SK-N-SH treated with all-trans-retinoic acid at 6 μM for 48 hours (cell line): ENCODE data around the gene TEX2.

Experiments used
- ATAC-seq: fragments of 200-7000 bp; cut with Tn5 transposase; 3 replicates; pipeline ENCODE4 v1.9.1; 2020; ENCODE audit warnings: mild to moderate bottlenecking, moderate library complexity
- ARNTL ChIP-seq: fragments of 450-650 bp; formaldehyde crosslinking; IDR thresholded peaks from 2 replicates; pipeline ENCODE4 v1.5.0; 2020; ENCODE audit warnings: low read depth, mild to moderate bottlenecking, moderate library complexity, borderline replicate concordance
- BACH2 ChIP-seq: fragments of 250-450 bp; sonication (Bioruptor Pico); IDR thresholded peaks from 2 replicates; pipeline ENCODE4 v1.9.0; 2021; ENCODE audit warnings: mild to moderate bottlenecking, borderline replicate concordance
- CREB5 ChIP-seq: fragments of 250-450 bp; sonication (Bioruptor Pico); IDR thresholded peaks from 2 replicates; pipeline ENCODE4 v1.5.1; 2020; ENCODE audit warnings: low read depth, mild to moderate bottlenecking, moderate library complexity
- CSRNP3 ChIP-seq: fragments of 250-450 bp; sonication (Bioruptor Pico); IDR thresholded peaks from 2 replicates; pipeline ENCODE4 v1.5.1; 2021; ENCODE audit warnings: mild to moderate bottlenecking, moderate library complexity
- ESRRG ChIP-seq: fragments of 250-450 bp; sonication (Bioruptor Pico); IDR thresholded peaks from 2 replicates; pipeline ENCODE4 v1.6.1; 2021; ENCODE audit warnings: mild to moderate bottlenecking
- GLIS3 ChIP-seq: fragments of 250-450 bp; sonication (Bioruptor Pico); IDR thresholded peaks from 2 replicates; pipeline ENCODE4 v1.5.0; 2020; ENCODE audit warnings: mild to moderate bottlenecking, moderate library complexity
- ISL1 ChIP-seq: fragments of 250-450 bp; sonication (Bioruptor Pico); IDR thresholded peaks from 2 replicates; pipeline ENCODE4 v2.1.2; 2022; ENCODE audit warnings: mild to moderate bottlenecking, moderate library complexity
- OSR1 ChIP-seq: fragments of 250-450 bp; sonication (Bioruptor Pico); IDR thresholded peaks from 2 replicates; pipeline ENCODE4 v1.8.0; 2022; ENCODE audit warnings: moderate library complexity, mild to moderate bottlenecking, inconsistent platforms
- PATZ1 ChIP-seq: fragments of 250-450 bp; sonication (Bioruptor Pico); IDR thresholded peaks from 2 replicates; pipeline ENCODE4 v1.8.0; 2020; ENCODE audit warnings: mild to moderate bottlenecking, moderate library complexity, borderline replicate concordance
- POU6F1 ChIP-seq: fragments of 250-450 bp; sonication (Bioruptor Pico); IDR thresholded peaks from 2 replicates; pipeline ENCODE4 v1.8.0; 2021; ENCODE audit warnings: low read depth, mild to moderate bottlenecking, moderate library complexity, borderline replicate concordance
- PPARA ChIP-seq: fragments of 250-450 bp; sonication (Bioruptor Pico); IDR thresholded peaks from 2 replicates; pipeline ENCODE4 v1.5.0; 2020; ENCODE audit warnings: mild to moderate bottlenecking, borderline replicate concordance
- RARB ChIP-seq: fragments of 250-450 bp; sonication (Bioruptor Pico); IDR thresholded peaks from 2 replicates; pipeline ENCODE4 v1.8.0; 2021; ENCODE audit warnings: mild to moderate bottlenecking, moderate library complexity
- TCF4 ChIP-seq: fragments of 250-450 bp; sonication (Bioruptor Pico); IDR thresholded peaks from 2 replicates; pipeline ENCODE4 v1.8.0; 2021; ENCODE audit warnings: mild to moderate bottlenecking, moderate library complexity, borderline replicate concordance
- TOX ChIP-seq: fragments of 250-450 bp; sonication (Bioruptor Pico); IDR thresholded peaks from 2 replicates; pipeline ENCODE4 v1.8.0; 2021; ENCODE audit warnings: mild to moderate bottlenecking, moderate library complexity, borderline replicate concordance
- TSHZ2 ChIP-seq: fragments of 250-450 bp; sonication (Bioruptor Pico); IDR thresholded peaks from 2 replicates; pipeline ENCODE4 v1.5.0; 2020; ENCODE audit warnings: mild to moderate bottlenecking, moderate library complexity
- ZC3H10 ChIP-seq: fragments of 250-450 bp; sonication (Bioruptor Pico); IDR thresholded peaks from 2 replicates; pipeline ENCODE4 v1.5.1; 2021; ENCODE audit warnings: mild to moderate bottlenecking, moderate library complexity
- ZFP3 ChIP-seq: fragments of 250-450 bp; sonication (Bioruptor Pico); IDR thresholded peaks from 2 replicates; pipeline ENCODE4 v1.5.0; 2020; ENCODE audit warnings: mild to moderate bottlenecking, moderate library complexity
- ZNF565 ChIP-seq: fragments of 450-650 bp; formaldehyde crosslinking; conservative IDR thresholded peaks from 2 replicates; pipeline ENCODE4 v1.5.0; 2020; ENCODE audit warnings: low read depth, mild to moderate bottlenecking, moderate library complexity
- ZNF8 ChIP-seq: fragments of 450-650 bp; formaldehyde crosslinking; IDR thresholded peaks from 2 replicates; pipeline ENCODE4 v1.5.0; 2020; ENCODE audit warnings: mild to moderate bottlenecking, moderate library complexity

TEX2 gene

GRCh38 chr17:64110379-64111152 is 152.5 kb downstream of the TEX2 start:
- TF ChIP-seq CSRNP3 (CRISPR knock-in tag), result no peak
- no peak for TF ChIP-seq GLIS3 (CRISPR knock-in tag)
- no peak for TF ChIP-seq OSR1
- TF ChIP-seq ISL1 (CRISPR knock-in tag), result no peak
- TF ChIP-seq ZNF565, result no peak
- no peak for TF ChIP-seq ARNTL
- no peak for TF ChIP-seq BACH2 (CRISPR knock-in tag)
- no peak for TF ChIP-seq POU6F1 (CRISPR knock-in tag)
- no peak for TF ChIP-seq ZNF8 (CRISPR knock-in tag)
- TF ChIP-seq CREB5 (CRISPR knock-in tag), result no peak
- TF ChIP-seq PPARA (CRISPR knock-in tag), result no peak
- TF ChIP-seq TCF4 (CRISPR knock-in tag), result no peak
- TF ChIP-seq TSHZ2 (CRISPR knock-in tag), result no peak
- no peak for TF ChIP-seq ZC3H10
- no peak for TF ChIP-seq PATZ1 (CRISPR knock-in tag)
- ATAC-seq, result no peak

- no peak for ATAC-seq
- TF ChIP-seq TOX (CRISPR knock-in tag), result no peak
- no peak for TF ChIP-seq PPARA (CRISPR knock-in tag)
- no peak for TF ChIP-seq OSR1
- no peak for TF ChIP-seq BACH2 (CRISPR knock-in tag)
- no peak for TF ChIP-seq ARNTL
- no peak for TF ChIP-seq ZFP3 (CRISPR knock-in tag)
Observed at GRCh38 chr17:64109400-64109799, 153.7 kb downstream of the TEX2 start.

- no peak for ATAC-seq
- TF ChIP-seq ZFP3 (CRISPR knock-in tag) (no peak), TSHZ2 (CRISPR knock-in tag) (no peak), ESRRG (CRISPR knock-in tag) (no peak), CSRNP3 (CRISPR knock-in tag) (no peak), PATZ1 (CRISPR knock-in tag) (no peak), RARB (CRISPR knock-in tag) (no peak), OSR1 (no peak), ZNF565 (no peak)
Observed at GRCh38 chr17:64107500-64108236, 155.4 kb downstream of the TEX2 start.
